ENCODE data around the gene KSR2.
"Not testable (repeated sequence)": the region's sequence is repeated elsewhere in the genome, so short reads cannot be mapped to it uniquely, and the experiment has no call there.

The KSR2 gene

DNA sequence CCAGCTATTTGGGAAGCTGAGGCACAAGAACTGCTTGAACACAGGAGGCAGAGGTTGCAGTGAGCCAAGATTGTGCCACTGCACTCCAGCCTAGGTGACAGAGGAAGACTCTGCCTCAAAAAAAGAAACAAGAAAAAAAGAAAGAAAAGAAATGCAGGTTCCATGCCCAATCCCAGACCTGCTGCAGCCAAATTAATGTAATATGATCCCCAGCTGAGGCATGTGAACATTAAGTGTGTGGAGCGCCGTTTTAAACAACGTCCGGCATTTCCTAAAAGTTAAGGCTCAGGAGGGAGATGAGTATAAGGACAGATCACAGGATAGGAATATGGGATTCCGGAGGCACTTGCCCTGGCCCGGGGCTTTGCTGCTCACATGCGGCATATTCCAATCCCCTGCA, 162.9 kb downstream of the KSR2 start:
- H3K4me1 ChIP-seq (ENCODE audit: low read length), result no peaks in the 10 kb centered on the region
- no peaks in the 10 kb centered on the region for H3K36me3 ChIP-seq (replicated peaks; ENCODE audit: low read depth, low read length)
- H3K9me3 ChIP-seq (ENCODE audit: insufficient read depth, low read length), result no peaks in the 10 kb centered on the region
- H3K27me3 ChIP-seq (ENCODE audit: low read depth, low read length), result peaks cover 20% of the 10 kb centered on the region
- H2AFZ ChIP-seq (ENCODE audit: low read depth, low read length), result no peak overlapping the region
- H4K20me1 ChIP-seq (ENCODE audit: insufficient read depth, low read length), result no peaks in the 10 kb centered on the region
- H3K9ac ChIP-seq (ENCODE audit: low read length), result no peak overlapping the region
- no peaks in the 10 kb centered on the region for H3K79me2 ChIP-seq (ENCODE audit: low read length)
- TF ChIP-seq, protein P1, sequence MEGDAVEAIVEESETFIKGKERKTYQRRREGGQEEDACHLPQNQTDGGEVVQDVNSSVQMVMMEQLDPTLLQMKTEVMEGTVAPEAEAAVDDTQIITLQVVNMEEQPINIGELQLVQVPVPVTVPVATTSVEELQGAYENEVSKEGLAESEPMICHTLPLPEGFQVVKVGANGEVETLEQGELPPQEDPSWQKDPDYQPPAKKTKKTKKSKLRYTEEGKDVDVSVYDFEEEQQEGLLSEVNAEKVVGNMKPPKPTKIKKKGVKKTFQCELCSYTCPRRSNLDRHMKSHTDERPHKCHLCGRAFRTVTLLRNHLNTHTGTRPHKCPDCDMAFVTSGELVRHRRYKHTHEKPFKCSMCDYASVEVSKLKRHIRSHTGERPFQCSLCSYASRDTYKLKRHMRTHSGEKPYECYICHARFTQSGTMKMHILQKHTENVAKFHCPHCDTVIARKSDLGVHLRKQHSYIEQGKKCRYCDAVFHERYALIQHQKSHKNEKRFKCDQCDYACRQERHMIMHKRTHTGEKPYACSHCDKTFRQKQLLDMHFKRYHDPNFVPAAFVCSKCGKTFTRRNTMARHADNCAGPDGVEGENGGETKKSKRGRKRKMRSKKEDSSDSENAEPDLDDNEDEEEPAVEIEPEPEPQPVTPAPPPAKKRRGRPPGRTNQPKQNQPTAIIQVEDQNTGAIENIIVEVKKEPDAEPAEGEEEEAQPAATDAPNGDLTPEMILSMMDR (IDR thresholded peaks at IDR 0.05; ENCODE audit: low read depth, low read length), result no peak
- no peak for TF ChIP-seq EZH2phosphoT487 (IDR thresholded peaks at IDR 0.05; ENCODE audit: low read depth)
- no peak overlapping the region for H3K27ac ChIP-seq (ENCODE audit: low read length)
- no peak overlapping the region for H3K4me3 ChIP-seq (ENCODE audit: low read length)
- H3K4me2 ChIP-seq (ENCODE audit: low read length), result no peak overlapping the region

DNA sequence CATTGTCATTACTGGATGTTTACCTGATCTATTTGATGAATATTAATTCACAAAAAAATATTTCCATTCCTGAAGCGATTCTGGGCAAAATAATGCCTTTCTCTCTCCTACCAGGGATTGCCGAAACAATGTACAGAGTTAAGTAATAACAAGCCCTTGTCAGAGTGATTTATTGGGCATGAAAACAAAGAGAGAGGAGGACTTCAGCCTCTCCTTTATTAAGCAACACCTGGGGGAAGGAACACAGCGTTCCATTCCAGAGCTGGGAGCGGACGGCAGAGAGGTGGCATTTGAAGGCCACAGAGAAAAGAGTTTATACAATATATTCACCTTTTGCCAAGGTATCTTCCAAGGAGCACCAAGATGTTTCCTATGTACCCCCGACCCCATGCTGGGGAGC, 165.8 kb downstream of the KSR2 start:
- Histone ChIP-seq H3K4me2 (ENCODE audit: low read length) (no peak overlapping the region), H3K4me3 (ENCODE audit: low read length) (no peak overlapping the region), H2AFZ (ENCODE audit: low read depth, low read length) (no peak overlapping the region), H3K4me1 (ENCODE audit: low read length) (no peaks in the 10 kb centered on the region), H3K36me3 (replicated peaks; ENCODE audit: low read depth, low read length) (no peaks in the 10 kb centered on the region), H3K9me3 (ENCODE audit: insufficient read depth, low read length) (no peaks in the 10 kb centered on the region), H3K79me2 (ENCODE audit: low read length) (no peaks in the 10 kb centered on the region), H3K9ac (ENCODE audit: low read length) (no peak overlapping the region), H4K20me1 (ENCODE audit: insufficient read depth, low read length) (no peaks in the 10 kb centered on the region), H3K27me3 (ENCODE audit: low read depth, low read length) (peaks cover 6% of the 10 kb centered on the region), H3K27ac (ENCODE audit: low read length) (no peak overlapping the region)
- no peak for TF ChIP-seq EZH2phosphoT487 (IDR thresholded peaks at IDR 0.05; ENCODE audit: low read depth)
- TF ChIP-seq, protein P1 (IDR thresholded peaks at IDR 0.05; ENCODE audit: low read depth, low read length), result no peak

DNA sequence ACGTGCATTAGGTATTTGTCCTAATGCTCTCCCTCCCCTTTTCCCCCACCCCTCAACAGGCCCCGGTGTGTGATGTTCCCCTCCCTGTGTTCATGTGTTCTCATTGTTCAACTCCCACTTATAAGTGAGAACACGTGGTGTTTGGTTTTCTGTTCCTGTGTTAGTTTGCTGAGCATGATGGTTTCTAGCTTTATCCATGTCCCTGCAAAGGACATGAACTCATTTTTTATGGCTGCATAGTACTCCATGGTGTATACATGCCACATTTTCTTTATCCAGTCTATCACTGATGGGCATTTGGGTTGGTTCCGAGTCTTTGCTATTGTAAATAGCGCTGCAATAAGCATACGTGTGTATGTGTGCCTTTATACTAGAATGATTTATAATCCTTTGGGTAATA, 168.1 kb downstream of the KSR2 start:
- H3K27me3 ChIP-seq (ENCODE audit: low read depth, low read length); H3K27ac ChIP-seq (ENCODE audit: low read length); H4K20me1 ChIP-seq (ENCODE audit: insufficient read depth, low read length); H3K4me3 ChIP-seq (ENCODE audit: low read length); H3K4me1 ChIP-seq (ENCODE audit: low read length); H3K9ac ChIP-seq (ENCODE audit: low read length); H3K79me2 ChIP-seq (ENCODE audit: low read length); H3K36me3 ChIP-seq (replicated peaks; ENCODE audit: low read depth, low read length); H2AFZ ChIP-seq (ENCODE audit: low read depth, low read length); H3K9me3 ChIP-seq (ENCODE audit: insufficient read depth, low read length); H3K4me2 ChIP-seq (ENCODE audit: low read length): not testable (repeated sequence)

DNA sequence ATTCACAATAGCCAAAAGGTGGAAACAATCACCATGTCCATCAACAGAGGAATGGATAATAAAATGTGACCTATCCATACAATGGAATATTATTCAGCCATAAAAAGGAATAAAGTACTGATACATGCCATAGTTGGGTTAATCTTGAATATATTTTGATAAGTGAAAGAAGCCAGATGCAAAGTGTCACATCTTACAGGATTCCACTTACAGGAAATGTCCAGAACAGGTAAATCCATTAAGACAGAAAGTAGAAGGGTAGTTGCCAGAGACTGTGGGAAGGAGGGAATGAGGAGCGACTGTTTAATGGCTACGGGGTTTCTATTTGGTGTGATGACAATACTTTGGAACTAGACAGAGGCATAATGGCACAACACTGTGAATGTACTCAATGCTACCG, 171.6 kb downstream of the KSR2 start:
- Histone ChIP-seq H3K9me3 (ENCODE audit: insufficient read depth, low read length) (0 out of 2 replicates have a peak, but pooled peaks cover 4% of the 10 kb centered on the region), H3K79me2 (ENCODE audit: low read length) (no peaks in the 10 kb centered on the region), H3K4me3 (ENCODE audit: low read length) (no peak overlapping the region), H4K20me1 (ENCODE audit: insufficient read depth, low read length) (no peaks in the 10 kb centered on the region), H2AFZ (ENCODE audit: low read depth, low read length) (no peak overlapping the region), H3K27me3 (ENCODE audit: low read depth, low read length) (no peaks in the 10 kb centered on the region), H3K36me3 (replicated peaks; ENCODE audit: low read depth, low read length) (no peaks in the 10 kb centered on the region), H3K27ac (ENCODE audit: low read length) (no peak overlapping the region), H3K9ac (ENCODE audit: low read length) (no peak overlapping the region), H3K4me1 (ENCODE audit: low read length) (no peaks in the 10 kb centered on the region), H3K4me2 (ENCODE audit: low read length) (no peak overlapping the region)
- no peak for TF ChIP-seq EZH2phosphoT487 (IDR thresholded peaks at IDR 0.05; ENCODE audit: low read depth)

DNA sequence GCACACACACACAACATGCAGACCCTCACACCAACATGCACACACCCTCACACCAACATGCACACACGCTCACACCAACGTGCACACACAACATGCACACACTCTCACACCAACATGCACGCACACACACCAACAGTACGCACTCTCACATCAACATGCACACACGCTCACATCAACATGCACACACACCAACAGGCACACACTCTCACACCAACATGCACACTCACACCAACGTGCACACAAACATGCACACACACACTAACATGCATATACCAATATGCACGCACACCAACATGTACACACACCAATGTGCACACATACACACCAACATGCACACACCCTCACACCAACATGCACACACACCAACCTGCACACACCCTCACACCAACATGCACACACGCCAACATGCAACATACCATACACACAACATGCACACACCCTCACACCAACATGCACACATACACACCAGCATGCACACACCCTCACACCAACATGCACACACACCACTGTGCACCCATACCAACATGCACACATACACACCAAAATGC, 175.8 kb downstream of the KSR2 start:
- no peak for TF ChIP-seq EZH2phosphoT487 (IDR thresholded peaks at IDR 0.05; ENCODE audit: low read depth)
- TF ChIP-seq, protein P1 (IDR thresholded peaks at IDR 0.05; ENCODE audit: low read depth, low read length), result no peak
- H3K9me3 ChIP-seq (ENCODE audit: insufficient read depth, low read length), result 0 out of 2 replicates have a peak, but pooled peaks cover 4% of the 10 kb centered on the region
- no peaks in the 10 kb centered on the region for H3K4me1 ChIP-seq (ENCODE audit: low read length)
- no peaks in the 10 kb centered on the region for H3K79me2 ChIP-seq (ENCODE audit: low read length)
- H3K36me3 ChIP-seq (replicated peaks; ENCODE audit: low read depth, low read length), result no peaks in the 10 kb centered on the region
- no peaks in the 10 kb centered on the region for H4K20me1 ChIP-seq (ENCODE audit: insufficient read depth, low read length)
- no peak overlapping the region for H3K9ac ChIP-seq (ENCODE audit: low read length)
- peaks cover 16% of the 10 kb centered on the region; the same call in 1 of the 2 replicates for H3K27me3 ChIP-seq (ENCODE audit: low read depth, low read length)
- no peak overlapping the region for H3K27ac ChIP-seq (ENCODE audit: low read length)
- H2AFZ ChIP-seq (ENCODE audit: low read depth, low read length), result no peak overlapping the region
- H3K4me2 ChIP-seq (ENCODE audit: low read length), result no peak overlapping the region
- no peak overlapping the region for H3K4me3 ChIP-seq (ENCODE audit: low read length)

Measured in OCI-LY3 (cell line).